Dendritic cell treated with granulocyte-macrophage colony-stimulating factor and Interleukin-4, amounts not matched to agents 40 ng/mL and 50 ng/mL, for 4 days (primary cell): ENCODE measurements around the gene COL19A1.

Experiments
- H3K27ac Mint-ChIP-seq: one replicate; pipeline ENCODE4 v1.8.0; 2022; ENCODE audit warnings: mild to moderate bottlenecking, mixed read lengths
- H3K27me3 Mint-ChIP-seq: one replicate; pipeline ENCODE4 v1.8.0; 2022; ENCODE audit warnings: mild to moderate bottlenecking, mixed read lengths
- H3K36me3 Mint-ChIP-seq: one replicate; pipeline ENCODE4 v1.8.0; 2022; ENCODE audit warnings: low read depth, mixed read lengths
- H3K4me1 Mint-ChIP-seq: one replicate; pipeline ENCODE4 v1.8.0; 2022; ENCODE audit warnings: low read depth, mixed read lengths
- H3K4me3 Mint-ChIP-seq: one replicate; pipeline ENCODE4 v1.8.0; 2022; ENCODE audit warnings: mild to moderate bottlenecking, moderate library complexity, mixed read lengths
- H3K9me3 Mint-ChIP-seq: one replicate; pipeline ENCODE4 v1.8.0; 2022; ENCODE audit warnings: mixed read lengths
- intact Hi-C: fragments of 100-400 bp; cut with micrococcal nuclease; formaldehyde crosslinking; loops from one replicate; pipeline ENCODE4 v1.15.0; 2022

The COL19A1 gene

GRCh38 chr6:70164556-70164955, 298.2 kb downstream of the COL19A1 start:
- H3K9me3 Mint-ChIP-seq: no peaks in the 10 kb centered on the region
- H3K27me3 Mint-ChIP-seq: peaks cover 11% of the 10 kb centered on the region
- H3K27ac Mint-ChIP-seq: no peak overlapping the region
- no peaks in the 10 kb centered on the region for H3K36me3 Mint-ChIP-seq
- H3K4me1 Mint-ChIP-seq: no peaks in the 10 kb centered on the region
- intact Hi-C loops: no loop called here
- H3K4me3 Mint-ChIP-seq: no peak overlapping the region

GRCh38 chr6:70166088-70166958, 300.0 kb downstream of the COL19A1 start:
- Mint-ChIP-seq H3K9me3 (no peaks in the 10 kb centered on the region), H3K27ac (no peak overlapping the region), H3K4me1 (no peaks in the 10 kb centered on the region), H3K27me3 (peaks cover 11% of the 10 kb centered on the region), H3K36me3 (no peaks in the 10 kb centered on the region), H3K4me3 (no peak overlapping the region)
- intact Hi-C loops: no loop called here

GRCh38 chr6:70168681-70169377, 302.5 kb downstream of the COL19A1 start:
- H3K27me3 Mint-ChIP-seq: peaks cover 11% of the 10 kb centered on the region
- intact Hi-C loops: no loop called here
- no peak overlapping the region for H3K27ac Mint-ChIP-seq
- no peaks in the 10 kb centered on the region for H3K4me1 Mint-ChIP-seq
- no peaks in the 10 kb centered on the region for H3K36me3 Mint-ChIP-seq
- no peaks in the 10 kb centered on the region for H3K9me3 Mint-ChIP-seq
- no peak overlapping the region for H3K4me3 Mint-ChIP-seq

- peaks cover 9% of the 10 kb centered on the region for H3K27me3 Mint-ChIP-seq
- H3K27ac Mint-ChIP-seq: no peak overlapping the region
- intact Hi-C loops: no loop called here
- H3K4me1 Mint-ChIP-seq: no peaks in the 10 kb centered on the region
- H3K4me3 Mint-ChIP-seq: no peak overlapping the region
- H3K36me3 Mint-ChIP-seq: no peaks in the 10 kb centered on the region
- no peaks in the 10 kb centered on the region for H3K9me3 Mint-ChIP-seq
Measured at GRCh38 chr6:70171236-70171635, 304.9 kb downstream of the COL19A1 start.

- intact Hi-C loops: no loop called here
- no peaks in the 10 kb centered on the region for H3K9me3 Mint-ChIP-seq
- H3K4me1 Mint-ChIP-seq: no peaks in the 10 kb centered on the region
- no peak overlapping the region for H3K27ac Mint-ChIP-seq
- no peak overlapping the region for H3K4me3 Mint-ChIP-seq
- H3K36me3 Mint-ChIP-seq: no peaks in the 10 kb centered on the region
- no peaks in the 10 kb centered on the region for H3K27me3 Mint-ChIP-seq
Measured at GRCh38 chr6:70172252-70172651, 305.9 kb downstream of the COL19A1 start.

GRCh38 chr6:70175770-70176169, 309.4 kb downstream of the COL19A1 start:
- intact Hi-C loops: no loop called here
- Mint-ChIP-seq H3K36me3 (no peaks in the 10 kb centered on the region), H3K4me1 (no peaks in the 10 kb centered on the region), H3K9me3 (no peaks in the 10 kb centered on the region), H3K27me3 (no peaks in the 10 kb centered on the region), H3K4me3 (no peak overlapping the region), H3K27ac (no peak overlapping the region)

GRCh38 chr6:70176842-70177550, 310.6 kb downstream of the COL19A1 start:
- no peaks in the 10 kb centered on the region for H3K9me3 Mint-ChIP-seq
- H3K27ac Mint-ChIP-seq: no peak overlapping the region
- H3K4me1 Mint-ChIP-seq: no peaks in the 10 kb centered on the region
- intact Hi-C loops: no loop called here
- H3K4me3 Mint-ChIP-seq: no peak overlapping the region
- H3K36me3 Mint-ChIP-seq: no peaks in the 10 kb centered on the region
- H3K27me3 Mint-ChIP-seq: no peaks in the 10 kb centered on the region

GRCh38 chr6:70180183-70180900, 314.0 kb downstream of the COL19A1 start:
- H3K4me1 Mint-ChIP-seq: no peaks in the 10 kb centered on the region
- H3K27me3 Mint-ChIP-seq: no peaks in the 10 kb centered on the region
- H3K27ac Mint-ChIP-seq: no peak overlapping the region
- H3K4me3 Mint-ChIP-seq: no peak overlapping the region
- H3K36me3 Mint-ChIP-seq: no peaks in the 10 kb centered on the region
- H3K9me3 Mint-ChIP-seq: no peaks in the 10 kb centered on the region
- intact Hi-C loops: no loop called here

GRCh38 chr6:70180901-70181599, 314.7 kb downstream of the COL19A1 start:
- no peak overlapping the region for H3K4me3 Mint-ChIP-seq
- H3K4me1 Mint-ChIP-seq: no peaks in the 10 kb centered on the region
- no peaks in the 10 kb centered on the region for H3K36me3 Mint-ChIP-seq
- H3K27me3 Mint-ChIP-seq: no peaks in the 10 kb centered on the region
- no peak overlapping the region for H3K27ac Mint-ChIP-seq
- no peaks in the 10 kb centered on the region for H3K9me3 Mint-ChIP-seq
- intact Hi-C loops: no loop called here

- Mint-ChIP-seq H3K27me3 (no peaks in the 10 kb centered on the region), H3K27ac (no peak overlapping the region), H3K4me3 (no peak overlapping the region), H3K36me3 (no peaks in the 10 kb centered on the region), H3K9me3 (no peaks in the 10 kb centered on the region), H3K4me1 (no peaks in the 10 kb centered on the region)
- intact Hi-C loops: no loop called here
Measured at GRCh38 chr6:70183538-70183937, 317.2 kb downstream of the COL19A1 start.

- Mint-ChIP-seq H3K4me1 (no peaks in the 10 kb centered on the region), H3K36me3 (no peaks in the 10 kb centered on the region), H3K27ac (no peak overlapping the region), H3K4me3 (no peak overlapping the region), H3K9me3 (no peaks in the 10 kb centered on the region), H3K27me3 (no peaks in the 10 kb centered on the region)
- intact Hi-C loops: no loop called here
Measured at GRCh38 chr6:70184723-70185122, 318.4 kb downstream of the COL19A1 start.

GRCh38 chr6:70186461-70186860, 320.1 kb downstream of the COL19A1 start:
- Mint-ChIP-seq H3K4me1 (no peaks in the 10 kb centered on the region), H3K4me3 (no peak overlapping the region), H3K9me3 (no peaks in the 10 kb centered on the region), H3K27ac (no peak overlapping the region), H3K36me3 (no peaks in the 10 kb centered on the region), H3K27me3 (no peaks in the 10 kb centered on the region)
- intact Hi-C loops: no loop called here

- Mint-ChIP-seq H3K4me1 (no peaks in the 10 kb centered on the region), H3K27ac (no peak overlapping the region), H3K4me3 (no peak overlapping the region), H3K36me3 (no peaks in the 10 kb centered on the region), H3K27me3 (no peaks in the 10 kb centered on the region), H3K9me3 (no peaks in the 10 kb centered on the region)
- intact Hi-C loops: no loop called here
Measured at GRCh38 chr6:70188202-70188601, 321.8 kb downstream of the COL19A1 start.
